ENCODE data around the gene LMO7.
"Not testable (repeated sequence)": the region's sequence is repeated elsewhere in the genome, so short reads cannot be mapped to it uniquely, and the experiment has no call there.

Gene LMO7

DNA sequence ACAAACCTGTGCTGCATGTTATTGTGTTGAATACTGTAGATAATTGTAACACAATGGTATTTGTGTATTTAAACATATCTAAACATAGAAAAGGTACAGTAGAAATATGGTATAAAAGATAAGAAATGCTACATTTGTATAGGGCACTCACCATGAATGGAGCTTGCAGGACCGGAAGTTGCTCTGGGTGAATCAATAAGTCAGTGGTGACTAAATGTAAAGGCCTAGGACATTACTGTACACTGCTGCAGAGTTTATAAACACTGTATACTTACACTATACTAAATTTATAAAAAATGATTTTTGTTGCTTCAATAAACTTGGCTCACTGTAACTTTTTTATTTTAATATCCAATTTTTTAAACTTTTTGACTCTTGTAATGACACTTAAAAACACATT, 34.4 kb downstream of the LMO7 start:
- peaks cover 3% of the 10 kb centered on the region; the same call in 1 of the 2 replicates for H3K36me3 ChIP-seq (ENCODE audit: insufficient read depth, low read length)
- peaks cover 6% of the 10 kb centered on the region for H3K4me1 ChIP-seq (ENCODE audit: insufficient read depth, low read length, severe bottlenecking)
- H3K4me2 ChIP-seq (ENCODE audit: low read length), result no peak overlapping the region
- no peaks in the 10 kb centered on the region for H4K20me1 ChIP-seq (ENCODE audit: insufficient read depth, low read length)
- H3K27me3 ChIP-seq (ENCODE audit: insufficient read depth, low read length), result no peaks in the 10 kb centered on the region
- H3F3A ChIP-seq (ENCODE audit: insufficient read depth, low read length), result no peaks in the 10 kb centered on the region
- no peak overlapping the region for H2AFZ ChIP-seq (ENCODE audit: low read length)
- TF ChIP-seq CTCF (IDR thresholded peaks at IDR 0.05; ENCODE audit: low read length) (no peak), EZH2 (IDR thresholded peaks at IDR 0.05; ENCODE audit: borderline replicate concordance, low read length) (no peak)
- no peaks in the 10 kb centered on the region for H3K9me3 ChIP-seq (ENCODE audit: low read length)
- H3K9ac ChIP-seq (ENCODE audit: low read length), result no peak overlapping the region
- peaks cover 20% of the 10 kb centered on the region for H3K79me2 ChIP-seq (ENCODE audit: insufficient read depth, low read length)
- no peak overlapping the region for H3K4me3 ChIP-seq (ENCODE audit: low read depth, low read length, poor library complexity, severe bottlenecking)
- H3K9me2 ChIP-seq (ENCODE audit: low read depth, low read length), result no peaks in the 10 kb centered on the region
- H3K27ac ChIP-seq (ENCODE audit: low read depth, low read length, poor library complexity, severe bottlenecking), result no peak overlapping the region

DNA sequence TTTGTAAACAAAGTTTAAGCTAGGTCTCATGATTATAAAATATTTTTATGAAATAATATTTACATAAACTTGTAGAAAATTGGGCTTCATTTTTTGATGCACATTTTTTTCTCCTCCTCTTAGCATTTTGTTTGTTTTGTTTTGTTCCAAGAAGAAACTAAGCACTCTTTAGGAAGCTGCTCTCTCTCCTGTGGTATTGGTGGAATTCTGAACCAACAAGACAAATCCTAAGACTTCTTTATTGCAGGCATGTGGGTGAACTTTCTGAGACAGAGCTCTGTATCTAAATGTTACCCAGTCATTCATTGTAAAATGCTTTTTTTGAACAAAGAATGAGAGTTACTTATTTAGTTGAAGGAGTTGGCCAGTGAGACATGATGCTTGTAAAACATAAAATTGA, 39.3 kb downstream of the LMO7 start:
- Histone ChIP-seq H3K36me3 (ENCODE audit: insufficient read depth, low read length) (peaks cover 12% of the 10 kb centered on the region), H3K9me2 (ENCODE audit: low read depth, low read length) (no peaks in the 10 kb centered on the region), H3K4me1 (ENCODE audit: insufficient read depth, low read length, severe bottlenecking) (peaks cover 6% of the 10 kb centered on the region), H3K79me2 (ENCODE audit: insufficient read depth, low read length) (no peaks in the 10 kb centered on the region), H3F3A (ENCODE audit: insufficient read depth, low read length) (no peaks in the 10 kb centered on the region), H2AFZ (ENCODE audit: low read length) (no peak overlapping the region), H3K27ac (ENCODE audit: low read depth, low read length, poor library complexity, severe bottlenecking) (no peak overlapping the region), H3K27me3 (ENCODE audit: insufficient read depth, low read length) (no peaks in the 10 kb centered on the region), H3K9ac (ENCODE audit: low read length) (no peak overlapping the region), H3K9me3 (ENCODE audit: low read length) (no peaks in the 10 kb centered on the region), H3K4me2 (ENCODE audit: low read length) (no peak overlapping the region), H3K4me3 (ENCODE audit: low read depth, low read length, poor library complexity, severe bottlenecking) (no peak overlapping the region), H4K20me1 (ENCODE audit: insufficient read depth, low read length) (no peaks in the 10 kb centered on the region)
- no peak for TF ChIP-seq EZH2 (IDR thresholded peaks at IDR 0.05; ENCODE audit: borderline replicate concordance, low read length)
- TF ChIP-seq CTCF (IDR thresholded peaks at IDR 0.05; ENCODE audit: low read length), result no peak

DNA sequence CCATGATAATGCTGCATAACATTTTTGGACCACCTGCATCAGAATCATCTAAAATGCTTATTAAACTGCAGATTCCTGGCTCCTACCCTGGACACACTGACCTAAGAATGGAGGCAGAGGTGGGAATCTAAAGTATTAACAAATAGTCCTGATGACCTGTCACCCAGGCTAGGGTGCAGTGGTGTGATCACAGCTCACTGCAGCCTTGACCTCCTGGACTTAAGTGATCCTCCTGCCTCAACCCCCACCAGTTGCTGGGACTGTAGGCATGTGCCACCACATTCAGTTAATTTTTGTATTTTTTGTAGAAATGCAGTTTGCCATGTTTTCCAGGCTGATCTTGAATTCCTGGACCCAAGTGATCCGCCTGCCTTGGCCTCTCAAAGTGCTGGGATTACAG, 43.3 kb downstream of the LMO7 start:
- 0 out of 2 replicates have a peak, but pooled peaks cover 8% of the 10 kb centered on the region for H3K79me2 ChIP-seq (ENCODE audit: insufficient read depth, low read length)
- no peak overlapping the region for H3K9ac ChIP-seq (ENCODE audit: low read length)
- no peaks in the 10 kb centered on the region for H3K27me3 ChIP-seq (ENCODE audit: insufficient read depth, low read length)
- no peak overlapping the region for H2AFZ ChIP-seq (ENCODE audit: low read length)
- H3K4me1 ChIP-seq (ENCODE audit: insufficient read depth, low read length, severe bottlenecking), result no peaks in the 10 kb centered on the region
- no peak overlapping the region for H3K4me3 ChIP-seq (ENCODE audit: low read depth, low read length, poor library complexity, severe bottlenecking)
- no peak overlapping the region for H3K4me2 ChIP-seq (ENCODE audit: low read length)
- TF ChIP-seq EZH2 (IDR thresholded peaks at IDR 0.05; ENCODE audit: borderline replicate concordance, low read length) (no peak), CTCF (IDR thresholded peaks at IDR 0.05; ENCODE audit: low read length) (no peak)
- no peaks in the 10 kb centered on the region for H3F3A ChIP-seq (ENCODE audit: insufficient read depth, low read length)
- no peaks in the 10 kb centered on the region for H3K9me3 ChIP-seq (ENCODE audit: low read length)
- peaks cover 9% of the 10 kb centered on the region for H3K36me3 ChIP-seq (ENCODE audit: insufficient read depth, low read length)
- H3K27ac ChIP-seq (ENCODE audit: low read depth, low read length, poor library complexity, severe bottlenecking), result no peak overlapping the region
- H3K9me2 ChIP-seq (ENCODE audit: low read depth, low read length), result no peaks in the 10 kb centered on the region
- no peaks in the 10 kb centered on the region for H4K20me1 ChIP-seq (ENCODE audit: insufficient read depth, low read length)

- not testable (repeated sequence) for H3K9ac ChIP-seq (ENCODE audit: low read length); H3K4me2 ChIP-seq (ENCODE audit: low read length); H4K20me1 ChIP-seq (ENCODE audit: insufficient read depth, low read length); H2AFZ ChIP-seq (ENCODE audit: low read length); H3F3A ChIP-seq (ENCODE audit: insufficient read depth, low read length); H3K36me3 ChIP-seq (ENCODE audit: insufficient read depth, low read length); H3K4me1 ChIP-seq (ENCODE audit: insufficient read depth, low read length, severe bottlenecking); H3K27ac ChIP-seq (ENCODE audit: low read depth, low read length, poor library complexity, severe bottlenecking); H3K9me2 ChIP-seq (ENCODE audit: low read depth, low read length); H3K27me3 ChIP-seq (ENCODE audit: insufficient read depth, low read length); H3K4me3 ChIP-seq (ENCODE audit: low read depth, low read length, poor library complexity, severe bottlenecking); H3K9me3 ChIP-seq (ENCODE audit: low read length); H3K79me2 ChIP-seq (ENCODE audit: insufficient read depth, low read length)
Measured at GRCh38 chr13:75680251-75680650, 44.1 kb downstream of the LMO7 start.
